ENCODE measurements around the gene PLEKHG4B. TPM values are rescaled to one million over a fixed set of nuclear protein-coding genes. Genes with fewer than 3 reads are reported as not detected.

The PLEKHG4B gene
- total and polyA plus RNA-seq, 4 donors, result under 0.01 to 0.05 (median 0.01) TPM; not detected in 1

- Histone ChIP-seq H3K4me1 (ENCODE audit: control insufficient read depth in 4 of 4, insufficient read depth in 4 of 4, low read length in 3 of 4) (no peaks in the 10 kb centered on the region), H3K9ac (ENCODE audit: low read depth in 1 of 2, low read length in 2 of 2) (no peak overlapping the region), H3K36me3 (ENCODE audit: control insufficient read depth in 4 of 4, insufficient read depth in 3 of 4, low read depth in 1 of 4, low read length in 3 of 4) (peaks cover 0 to 30% (median 11%) of the 10 kb centered on the region in 4 donors), H3K27me3 (ENCODE audit: control insufficient read depth in 4 of 4, insufficient read depth in 4 of 4, low read length in 3 of 4) (no peaks in the 10 kb centered on the region), H3K9me3 (ENCODE audit: control insufficient read depth in 4 of 4, low read length in 3 of 4) (no peaks in the 10 kb centered on the region), H3K4me3 (ENCODE audit: low read depth in 1 of 3, low read length in 3 of 3) (no peak overlapping the region), H3K27ac (ENCODE audit: low read depth in 1 of 2, low read length in 2 of 2) (no peak overlapping the region)
- TF ChIP-seq RAD21 (IDR thresholded peaks at IDR 0.05) (no peak), YY1 (IDR thresholded peaks at IDR 0.05) (no peak), HNF4A (conservative IDR thresholded peaks at IDR 0.05) (no peak), HNF4G (IDR thresholded peaks at IDR 0.05) (no peak), GABPA (IDR thresholded peaks at IDR 0.05 in 1 of 2, conservative IDR thresholded peaks at IDR 0.05 in 1 of 2) (no peak), MAX (IDR thresholded peaks at IDR 0.05) (no peak), FOXA1 (IDR thresholded peaks at IDR 0.05) (no peak), EGR1 (IDR thresholded peaks at IDR 0.05; ENCODE audit: low read depth in 2 of 2) (no peak), SP1 (IDR thresholded peaks at IDR 0.05) (no peak), FOXA2 (IDR thresholded peaks at IDR 0.05) (no peak)
- TF ChIP-seq, protein P1, sequence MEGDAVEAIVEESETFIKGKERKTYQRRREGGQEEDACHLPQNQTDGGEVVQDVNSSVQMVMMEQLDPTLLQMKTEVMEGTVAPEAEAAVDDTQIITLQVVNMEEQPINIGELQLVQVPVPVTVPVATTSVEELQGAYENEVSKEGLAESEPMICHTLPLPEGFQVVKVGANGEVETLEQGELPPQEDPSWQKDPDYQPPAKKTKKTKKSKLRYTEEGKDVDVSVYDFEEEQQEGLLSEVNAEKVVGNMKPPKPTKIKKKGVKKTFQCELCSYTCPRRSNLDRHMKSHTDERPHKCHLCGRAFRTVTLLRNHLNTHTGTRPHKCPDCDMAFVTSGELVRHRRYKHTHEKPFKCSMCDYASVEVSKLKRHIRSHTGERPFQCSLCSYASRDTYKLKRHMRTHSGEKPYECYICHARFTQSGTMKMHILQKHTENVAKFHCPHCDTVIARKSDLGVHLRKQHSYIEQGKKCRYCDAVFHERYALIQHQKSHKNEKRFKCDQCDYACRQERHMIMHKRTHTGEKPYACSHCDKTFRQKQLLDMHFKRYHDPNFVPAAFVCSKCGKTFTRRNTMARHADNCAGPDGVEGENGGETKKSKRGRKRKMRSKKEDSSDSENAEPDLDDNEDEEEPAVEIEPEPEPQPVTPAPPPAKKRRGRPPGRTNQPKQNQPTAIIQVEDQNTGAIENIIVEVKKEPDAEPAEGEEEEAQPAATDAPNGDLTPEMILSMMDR (IDR thresholded peaks at IDR 0.05; ENCODE audit: low read depth, low read length, missing input control), result no peak
- WGBS, result 96% methylated on average over 6 of the region's 6 CpGs
- no peak for DNase-seq (ENCODE audit: low spot score)
Measured at GRCh38 chr5:204001-204400, 112.0 kb downstream of the PLEKHG4B start.

DNA sequence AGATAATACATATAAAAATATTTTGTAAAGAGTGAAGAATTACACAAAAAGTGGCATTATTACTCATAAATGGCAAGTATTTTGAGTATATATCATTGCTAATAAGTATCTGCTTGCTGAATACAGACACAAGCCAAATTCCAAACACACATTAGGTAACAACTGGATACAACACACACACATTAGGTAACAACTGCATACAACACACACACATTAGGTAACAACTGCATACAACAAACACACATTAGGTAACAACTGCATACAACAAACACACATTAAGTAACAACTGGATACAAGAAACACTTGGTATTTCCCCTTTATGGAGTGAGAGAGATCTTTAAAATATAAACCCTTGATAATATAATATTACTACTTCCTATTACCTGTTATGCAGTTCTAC is 112.5 kb downstream of the PLEKHG4B start:
- no peaks in the 10 kb centered on the region for H3K4me1 ChIP-seq (ENCODE audit: control insufficient read depth in 4 of 4, insufficient read depth in 4 of 4, low read length in 3 of 4)
- no peak overlapping the region for H3K27ac ChIP-seq (ENCODE audit: low read depth in 1 of 2, low read length in 2 of 2)
- DNase-seq (ENCODE audit: low spot score), result no peak
- H3K36me3 ChIP-seq (ENCODE audit: control insufficient read depth in 4 of 4, insufficient read depth in 3 of 4, low read depth in 1 of 4, low read length in 3 of 4), result peaks cover 0 to 30% (median 11%) of the 10 kb centered on the region in 4 donors
- no peaks in the 10 kb centered on the region for H3K9me3 ChIP-seq (ENCODE audit: control insufficient read depth in 4 of 4, low read length in 3 of 4)
- no peak overlapping the region for H3K9ac ChIP-seq (ENCODE audit: low read depth in 1 of 2, low read length in 2 of 2)
- no peaks in the 10 kb centered on the region for H3K27me3 ChIP-seq (ENCODE audit: control insufficient read depth in 4 of 4, insufficient read depth in 4 of 4, low read length in 3 of 4)
- H3K4me3 ChIP-seq (ENCODE audit: low read depth in 1 of 3, low read length in 3 of 3), result no peak overlapping the region
- TF ChIP-seq EGR1 (IDR thresholded peaks at IDR 0.05; ENCODE audit: low read depth in 2 of 2) (no peak), FOXA1 (IDR thresholded peaks at IDR 0.05) (no peak)

- Histone ChIP-seq H3K4me1 (ENCODE audit: control insufficient read depth in 4 of 4, insufficient read depth in 4 of 4, low read length in 3 of 4) (no peaks in the 10 kb centered on the region), H3K9me3 (ENCODE audit: control insufficient read depth in 4 of 4, low read length in 3 of 4) (no peaks in the 10 kb centered on the region), H3K27me3 (ENCODE audit: control insufficient read depth in 4 of 4, insufficient read depth in 4 of 4, low read length in 3 of 4) (no peaks in the 10 kb centered on the region), H3K9ac (ENCODE audit: low read depth in 1 of 2, low read length in 2 of 2) (no peak overlapping the region), H3K4me3 (ENCODE audit: low read depth in 1 of 3, low read length in 3 of 3) (no peak overlapping the region), H3K36me3 (ENCODE audit: control insufficient read depth in 4 of 4, insufficient read depth in 3 of 4, low read depth in 1 of 4, low read length in 3 of 4) (peaks cover 0 to 30% (median 11%) of the 10 kb centered on the region in 4 donors), H3K27ac (ENCODE audit: low read depth in 1 of 2, low read length in 2 of 2) (no peak overlapping the region)
- TF ChIP-seq NR2F2 (IDR thresholded peaks at IDR 0.05), result no peak
- no peak for TF ChIP-seq RAD21 (IDR thresholded peaks at IDR 0.05)
- TF ChIP-seq ZBTB33 (IDR thresholded peaks at IDR 0.05), result no peak
- no peak for TF ChIP-seq JUND (IDR thresholded peaks at IDR 0.05)
- no peak for TF ChIP-seq HNF4G (IDR thresholded peaks at IDR 0.05)
- TF ChIP-seq, protein P2, sequence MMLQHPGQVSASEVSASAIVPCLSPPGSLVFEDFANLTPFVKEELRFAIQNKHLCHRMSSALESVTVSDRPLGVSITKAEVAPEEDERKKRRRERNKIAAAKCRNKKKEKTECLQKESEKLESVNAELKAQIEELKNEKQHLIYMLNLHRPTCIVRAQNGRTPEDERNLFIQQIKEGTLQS (IDR thresholded peaks at IDR 0.05), result no peak
- TF ChIP-seq TAF1 (conservative IDR thresholded peaks at IDR 0.05), result no peak
- TF ChIP-seq MAX (IDR thresholded peaks at IDR 0.05), result no peak
- TF ChIP-seq GABPA (IDR thresholded peaks at IDR 0.05 in 1 of 2, conservative IDR thresholded peaks at IDR 0.05 in 1 of 2), result no peak
- no peak for TF ChIP-seq HNF4A (conservative IDR thresholded peaks at IDR 0.05)
- TF ChIP-seq SP1 (IDR thresholded peaks at IDR 0.05), result no peak
- WGBS, result 98% methylated on average over 30 of the region's 30 CpGs
- DNase-seq (ENCODE audit: low spot score), result no peak
Measured at GRCh38 chr5:204966-205670, 113.2 kb downstream of the PLEKHG4B start.
